ENCODE results near the gene MS4A14. TPM values are rescaled to one million over a fixed set of nuclear protein-coding genes. Genes with fewer than 3 reads are reported as not detected.

The MS4A14 gene
- total RNA-seq, 1 experiment from 2014 or later: not detected

- TF ChIP-seq CTCF (conservative IDR thresholded peaks at IDR 0.05) (no peak), EZH2 (IDR thresholded peaks at IDR 0.05; ENCODE audit: low read depth) (no peak)
- Histone ChIP-seq H3K27ac (no peak overlapping the region), H3K27me3 (ENCODE audit: insufficient read depth, low read depth) (peaks cover 63% of the 10 kb centered on the region), H3K9me3 (ENCODE audit: insufficient read depth, low read depth) (peaks cover 3% of the 10 kb centered on the region; the same call in 1 of the 2 replicates), H3K9me2 (ENCODE audit: insufficient read depth) (no peaks in the 10 kb centered on the region), H3K4me2 (no peak overlapping the region), H3K4me1 (replicated peaks; ENCODE audit: insufficient read depth) (peaks cover 12% of the 10 kb centered on the region; the same call in 1 of the 2 replicates), H3F3A (ENCODE audit: insufficient read depth, low read depth) (no peaks in the 10 kb centered on the region), H3K4me3 (no peak overlapping the region), H3K36me3 (ENCODE audit: low read depth) (no peaks in the 10 kb centered on the region), H4K20me1 (ENCODE audit: insufficient read depth) (no peaks in the 10 kb centered on the region; the same call in 1 of the 2 replicates), H3K79me2 (ENCODE audit: low read depth) (no peaks in the 10 kb centered on the region), H2AFZ (no peak overlapping the region)
- BruUV-seq (replicated peaks): no TSS peak
- POLR2A ChIA-PET (ENCODE audit: unreplicated experiment): no interaction called here
- intact Hi-C loops (cut with micrococcal nuclease; ENCODE audit: unreplicated experiment): no loop called here
- no peak for DNase-seq
- CTCF ChIA-PET: no interaction called here
These were observed 24.9 kb upstream of the MS4A14 start for GRCh38 chr11:60371386-60371785.

DNA sequence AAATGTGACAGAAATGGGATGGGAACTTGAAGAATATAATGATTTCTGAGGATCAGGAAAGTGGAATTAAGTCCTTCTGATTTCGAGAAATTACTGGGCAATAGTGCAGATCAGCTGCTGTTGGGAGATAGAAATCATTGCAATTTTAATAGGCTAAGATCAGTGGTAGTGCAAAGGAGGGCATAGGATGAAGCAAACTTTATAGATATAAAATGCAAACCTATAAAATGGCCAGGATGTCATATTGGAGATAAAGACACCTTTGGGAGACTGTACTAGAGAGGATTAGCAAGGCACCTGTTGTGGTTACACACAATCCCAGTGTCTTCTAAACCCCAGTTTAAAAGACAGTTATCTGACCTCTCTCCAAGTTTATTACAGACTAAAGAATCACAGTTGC, 24.4 kb upstream of the MS4A14 start:
- DNase-seq: no peak
- Histone ChIP-seq H4K20me1 (ENCODE audit: insufficient read depth) (no peaks in the 10 kb centered on the region; the same call in 1 of the 2 replicates), H3F3A (ENCODE audit: insufficient read depth, low read depth) (no peaks in the 10 kb centered on the region), H2AFZ (no peak overlapping the region), H3K79me2 (ENCODE audit: low read depth) (no peaks in the 10 kb centered on the region), H3K4me2 (no peak overlapping the region), H3K36me3 (ENCODE audit: low read depth) (no peaks in the 10 kb centered on the region), H3K27me3 (ENCODE audit: insufficient read depth, low read depth) (peaks cover 59% of the 10 kb centered on the region), H3K27ac (no peak overlapping the region), H3K9me3 (ENCODE audit: insufficient read depth, low read depth) (peaks cover 3% of the 10 kb centered on the region; the same call in 1 of the 2 replicates), H3K4me1 (replicated peaks; ENCODE audit: insufficient read depth) (peaks cover 12% of the 10 kb centered on the region; the same call in 1 of the 2 replicates), H3K4me3 (no peak overlapping the region), H3K9me2 (ENCODE audit: insufficient read depth) (no peaks in the 10 kb centered on the region)
- ChIA-PET CTCF (no interaction called here), POLR2A (ENCODE audit: unreplicated experiment) (no interaction called here)
- no peak for TF ChIP-seq EZH2 (IDR thresholded peaks at IDR 0.05; ENCODE audit: low read depth)
- TF ChIP-seq CTCF (conservative IDR thresholded peaks at IDR 0.05): no peak
- intact Hi-C loops (cut with micrococcal nuclease; ENCODE audit: unreplicated experiment): no loop called here
- BruUV-seq (replicated peaks): no TSS peak

DNA sequence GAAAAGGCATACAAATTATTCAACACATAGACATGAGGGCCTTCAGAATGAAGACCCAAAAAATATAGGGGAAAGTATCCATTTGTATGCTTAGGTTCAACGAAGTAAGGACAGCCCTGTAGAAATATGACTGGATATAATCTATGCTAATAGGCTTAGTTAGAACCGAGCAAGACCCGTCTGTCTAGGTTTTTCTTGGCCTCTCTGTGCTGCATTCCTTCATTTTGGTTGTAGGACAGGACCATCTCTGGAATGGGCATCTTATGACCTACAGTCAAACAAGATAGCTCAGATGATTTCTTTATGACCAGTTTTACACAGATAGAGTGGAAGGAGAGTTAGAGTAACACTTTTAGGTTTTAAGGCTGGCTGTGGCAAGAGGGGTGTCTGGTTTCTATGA, 23.5 kb upstream of the MS4A14 start:
- Histone ChIP-seq H3K79me2 (ENCODE audit: low read depth) (no peaks in the 10 kb centered on the region), H3K9me2 (ENCODE audit: insufficient read depth) (no peaks in the 10 kb centered on the region), H3K4me2 (no peak overlapping the region), H4K20me1 (ENCODE audit: insufficient read depth) (no peaks in the 10 kb centered on the region; the same call in 1 of the 2 replicates), H3K27ac (no peak overlapping the region), H2AFZ (no peak overlapping the region), H3F3A (ENCODE audit: insufficient read depth, low read depth) (no peaks in the 10 kb centered on the region), H3K27me3 (ENCODE audit: insufficient read depth, low read depth) (peaks cover 50% of the 10 kb centered on the region), H3K36me3 (ENCODE audit: low read depth) (no peaks in the 10 kb centered on the region), H3K4me3 (no peak overlapping the region), H3K4me1 (replicated peaks; ENCODE audit: insufficient read depth) (peaks cover 12% of the 10 kb centered on the region; the same call in 1 of the 2 replicates), H3K9me3 (ENCODE audit: insufficient read depth, low read depth) (peaks cover 3% of the 10 kb centered on the region; the same call in 1 of the 2 replicates)
- intact Hi-C loops (cut with micrococcal nuclease; ENCODE audit: unreplicated experiment): no loop called here
- ChIA-PET CTCF (no interaction called here), POLR2A (ENCODE audit: unreplicated experiment) (no interaction called here)
- TF ChIP-seq CTCF (conservative IDR thresholded peaks at IDR 0.05) (no peak), EZH2 (IDR thresholded peaks at IDR 0.05; ENCODE audit: low read depth) (no peak)
- no TSS peak for BruUV-seq (replicated peaks)
- DNase-seq: no peak
